SK-N-SH treated with all-trans-retinoic acid at 6 μM for 48 hours (cell line): ENCODE results near the gene OVCH2.
"Not testable (repeated sequence)": the region's sequence is repeated elsewhere in the genome, so short reads cannot be mapped to it uniquely, and the experiment has no call there.

ENCODE experiments used
- ATAC-seq: fragments of 200-7000 bp; cut with Tn5 transposase; 3 replicates; pipeline ENCODE4 v1.9.1; 2020; ENCODE audit warnings: mild to moderate bottlenecking, moderate library complexity
- ARNTL ChIP-seq: fragments of 450-650 bp; formaldehyde crosslinking; IDR thresholded peaks from 2 replicates; pipeline ENCODE4 v1.5.0; 2020; ENCODE audit warnings: low read depth, mild to moderate bottlenecking, moderate library complexity, borderline replicate concordance
- BACH2 ChIP-seq: fragments of 250-450 bp; sonication (Bioruptor Pico); IDR thresholded peaks from 2 replicates; pipeline ENCODE4 v1.9.0; 2021; ENCODE audit warnings: mild to moderate bottlenecking, borderline replicate concordance
- CREB5 ChIP-seq: fragments of 250-450 bp; sonication (Bioruptor Pico); IDR thresholded peaks from 2 replicates; pipeline ENCODE4 v1.5.1; 2020; ENCODE audit warnings: low read depth, mild to moderate bottlenecking, moderate library complexity
- ESRRG ChIP-seq: fragments of 250-450 bp; sonication (Bioruptor Pico); IDR thresholded peaks from 2 replicates; pipeline ENCODE4 v1.6.1; 2021; ENCODE audit warnings: mild to moderate bottlenecking
- GLIS3 ChIP-seq: fragments of 250-450 bp; sonication (Bioruptor Pico); IDR thresholded peaks from 2 replicates; pipeline ENCODE4 v1.5.0; 2020; ENCODE audit warnings: mild to moderate bottlenecking, moderate library complexity
- ISL1 ChIP-seq: fragments of 250-450 bp; sonication (Bioruptor Pico); IDR thresholded peaks from 2 replicates; pipeline ENCODE4 v2.1.2; 2022; ENCODE audit warnings: mild to moderate bottlenecking, moderate library complexity
- OSR1 ChIP-seq: fragments of 250-450 bp; sonication (Bioruptor Pico); IDR thresholded peaks from 2 replicates; pipeline ENCODE4 v1.8.0; 2022; ENCODE audit warnings: moderate library complexity, mild to moderate bottlenecking, inconsistent platforms
- PPARA ChIP-seq: fragments of 250-450 bp; sonication (Bioruptor Pico); IDR thresholded peaks from 2 replicates; pipeline ENCODE4 v1.5.0; 2020; ENCODE audit warnings: mild to moderate bottlenecking, borderline replicate concordance
- SNAI2 ChIP-seq: fragments of 250-450 bp; sonication (Bioruptor Pico); IDR thresholded peaks from 2 replicates; pipeline ENCODE4 v1.5.0; 2020; ENCODE audit warnings: mild to moderate bottlenecking, moderate library complexity
- TCF4 ChIP-seq: fragments of 250-450 bp; sonication (Bioruptor Pico); IDR thresholded peaks from 2 replicates; pipeline ENCODE4 v1.8.0; 2021; ENCODE audit warnings: mild to moderate bottlenecking, moderate library complexity, borderline replicate concordance
- TOX ChIP-seq: fragments of 250-450 bp; sonication (Bioruptor Pico); IDR thresholded peaks from 2 replicates; pipeline ENCODE4 v1.8.0; 2021; ENCODE audit warnings: mild to moderate bottlenecking, moderate library complexity, borderline replicate concordance
- ZC3H10 ChIP-seq: fragments of 250-450 bp; sonication (Bioruptor Pico); IDR thresholded peaks from 2 replicates; pipeline ENCODE4 v1.5.1; 2021; ENCODE audit warnings: mild to moderate bottlenecking, moderate library complexity
- ZFP3 ChIP-seq: fragments of 250-450 bp; sonication (Bioruptor Pico); IDR thresholded peaks from 2 replicates; pipeline ENCODE4 v1.5.0; 2020; ENCODE audit warnings: mild to moderate bottlenecking, moderate library complexity
- ZFP30 ChIP-seq: fragments of 450-650 bp; formaldehyde crosslinking; IDR thresholded peaks from 2 replicates; pipeline ENCODE4 v1.5.0; 2022; ENCODE audit warnings: mild to moderate bottlenecking, moderate library complexity
- ZNF565 ChIP-seq: fragments of 450-650 bp; formaldehyde crosslinking; conservative IDR thresholded peaks from 2 replicates; pipeline ENCODE4 v1.5.0; 2020; ENCODE audit warnings: low read depth, mild to moderate bottlenecking, moderate library complexity
- ZNF70 ChIP-seq: fragments of 450-650 bp; formaldehyde crosslinking; IDR thresholded peaks from 2 replicates; pipeline ENCODE4 v1.5.0; 2020; ENCODE audit warnings: mild to moderate bottlenecking, moderate library complexity
- ZNF8 ChIP-seq: fragments of 450-650 bp; formaldehyde crosslinking; IDR thresholded peaks from 2 replicates; pipeline ENCODE4 v1.5.0; 2020; ENCODE audit warnings: mild to moderate bottlenecking, moderate library complexity
- TF ChIP-seq, protein P1 (sequence below): fragments of 250-450 bp; sonication (Bioruptor Pico); IDR thresholded peaks from 2 replicates; pipeline ENCODE4 v1.8.0; 2020; ENCODE audit warnings: mild to moderate bottlenecking, moderate library complexity, borderline replicate concordance
- TF ChIP-seq, protein P2 (sequence below): fragments of 250-450 bp; sonication (Bioruptor Pico); IDR thresholded peaks from 2 replicates; pipeline ENCODE4 v1.5.0; 2020; ENCODE audit warnings: mild to moderate bottlenecking, moderate library complexity
- TF ChIP-seq, protein P3 (sequence below): fragments of 250-450 bp; sonication (Bioruptor Pico); IDR thresholded peaks from 2 replicates; pipeline ENCODE4 v1.5.1; 2021; ENCODE audit warnings: mild to moderate bottlenecking, moderate library complexity
- TF ChIP-seq, protein P4 (sequence below): fragments of 250-450 bp; sonication (Bioruptor Pico); IDR thresholded peaks from 2 replicates; pipeline ENCODE4 v1.8.0; 2021; ENCODE audit warnings: low read depth, mild to moderate bottlenecking, moderate library complexity, borderline replicate concordance

OVCH2 gene

DNA sequence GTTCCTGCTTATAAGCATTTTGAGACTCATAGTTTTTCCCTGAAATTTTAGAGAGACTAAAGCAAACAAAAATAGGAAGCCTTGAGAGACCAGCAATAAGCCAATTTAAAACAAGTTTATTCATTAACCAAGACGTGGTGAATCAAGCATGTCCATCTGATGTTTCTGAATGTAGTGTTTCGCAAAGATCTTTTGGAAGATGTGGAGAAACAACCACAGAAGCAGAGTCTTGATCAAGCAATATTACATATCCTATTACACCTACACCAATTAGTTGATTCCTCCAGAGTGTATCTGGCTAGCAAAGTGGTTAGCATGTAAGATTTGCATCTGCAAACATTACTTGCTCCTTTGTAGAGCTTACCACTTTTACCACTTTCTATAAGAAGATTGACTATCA lies at the start of gene OVCH2:
OVCH2 (minus strand) TSS at position 101 of the 400 bp plus-strand sequence; CDS start at position 18, 83 bp downstream.
- no peak for ATAC-seq
- TF ChIP-seq, protein P1, sequence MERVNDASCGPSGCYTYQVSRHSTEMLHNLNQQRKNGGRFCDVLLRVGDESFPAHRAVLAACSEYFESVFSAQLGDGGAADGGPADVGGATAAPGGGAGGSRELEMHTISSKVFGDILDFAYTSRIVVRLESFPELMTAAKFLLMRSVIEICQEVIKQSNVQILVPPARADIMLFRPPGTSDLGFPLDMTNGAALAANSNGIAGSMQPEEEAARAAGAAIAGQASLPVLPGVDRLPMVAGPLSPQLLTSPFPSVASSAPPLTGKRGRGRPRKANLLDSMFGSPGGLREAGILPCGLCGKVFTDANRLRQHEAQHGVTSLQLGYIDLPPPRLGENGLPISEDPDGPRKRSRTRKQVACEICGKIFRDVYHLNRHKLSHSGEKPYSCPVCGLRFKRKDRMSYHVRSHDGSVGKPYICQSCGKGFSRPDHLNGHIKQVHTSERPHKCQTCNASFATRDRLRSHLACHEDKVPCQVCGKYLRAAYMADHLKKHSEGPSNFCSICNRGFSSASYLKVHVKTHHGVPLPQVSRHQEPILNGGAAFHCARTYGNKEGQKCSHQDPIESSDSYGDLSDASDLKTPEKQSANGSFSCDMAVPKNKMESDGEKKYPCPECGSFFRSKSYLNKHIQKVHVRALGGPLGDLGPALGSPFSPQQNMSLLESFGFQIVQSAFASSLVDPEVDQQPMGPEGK (CRISPR knock-in tag): no peak
- TF ChIP-seq TCF4 (CRISPR knock-in tag) (no peak), ISL1 (CRISPR knock-in tag) (no peak), ARNTL (CRISPR knock-in tag) (no peak), OSR1 (CRISPR knock-in tag) (no peak), TOX (CRISPR knock-in tag) (no peak), ESRRG (no peak), BACH2 (CRISPR knock-in tag) (no peak), SNAI2 (no peak), ZFP3 (no peak), ZNF565 (no peak), ZC3H10 (CRISPR knock-in tag) (no peak), PPARA (CRISPR knock-in tag) (no peak), ZFP30 (CRISPR knock-in tag) (no peak), ZNF70 (no peak), GLIS3 (CRISPR knock-in tag) (no peak)
- TF ChIP-seq, protein P2, sequence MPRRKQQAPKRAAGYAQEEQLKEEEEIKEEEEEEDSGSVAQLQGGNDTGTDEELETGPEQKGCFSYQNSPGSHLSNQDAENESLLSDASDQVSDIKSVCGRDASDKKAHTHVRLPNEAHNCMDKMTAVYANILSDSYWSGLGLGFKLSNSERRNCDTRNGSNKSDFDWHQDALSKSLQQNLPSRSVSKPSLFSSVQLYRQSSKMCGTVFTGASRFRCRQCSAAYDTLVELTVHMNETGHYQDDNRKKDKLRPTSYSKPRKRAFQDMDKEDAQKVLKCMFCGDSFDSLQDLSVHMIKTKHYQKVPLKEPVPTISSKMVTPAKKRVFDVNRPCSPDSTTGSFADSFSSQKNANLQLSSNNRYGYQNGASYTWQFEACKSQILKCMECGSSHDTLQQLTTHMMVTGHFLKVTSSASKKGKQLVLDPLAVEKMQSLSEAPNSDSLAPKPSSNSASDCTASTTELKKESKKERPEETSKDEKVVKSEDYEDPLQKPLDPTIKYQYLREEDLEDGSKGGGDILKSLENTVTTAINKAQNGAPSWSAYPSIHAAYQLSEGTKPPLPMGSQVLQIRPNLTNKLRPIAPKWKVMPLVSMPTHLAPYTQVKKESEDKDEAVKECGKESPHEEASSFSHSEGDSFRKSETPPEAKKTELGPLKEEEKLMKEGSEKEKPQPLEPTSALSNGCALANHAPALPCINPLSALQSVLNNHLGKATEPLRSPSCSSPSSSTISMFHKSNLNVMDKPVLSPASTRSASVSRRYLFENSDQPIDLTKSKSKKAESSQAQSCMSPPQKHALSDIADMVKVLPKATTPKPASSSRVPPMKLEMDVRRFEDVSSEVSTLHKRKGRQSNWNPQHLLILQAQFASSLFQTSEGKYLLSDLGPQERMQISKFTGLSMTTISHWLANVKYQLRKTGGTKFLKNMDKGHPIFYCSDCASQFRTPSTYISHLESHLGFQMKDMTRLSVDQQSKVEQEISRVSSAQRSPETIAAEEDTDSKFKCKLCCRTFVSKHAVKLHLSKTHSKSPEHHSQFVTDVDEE (CRISPR knock-in tag): no peak
- TF ChIP-seq, protein P3, sequence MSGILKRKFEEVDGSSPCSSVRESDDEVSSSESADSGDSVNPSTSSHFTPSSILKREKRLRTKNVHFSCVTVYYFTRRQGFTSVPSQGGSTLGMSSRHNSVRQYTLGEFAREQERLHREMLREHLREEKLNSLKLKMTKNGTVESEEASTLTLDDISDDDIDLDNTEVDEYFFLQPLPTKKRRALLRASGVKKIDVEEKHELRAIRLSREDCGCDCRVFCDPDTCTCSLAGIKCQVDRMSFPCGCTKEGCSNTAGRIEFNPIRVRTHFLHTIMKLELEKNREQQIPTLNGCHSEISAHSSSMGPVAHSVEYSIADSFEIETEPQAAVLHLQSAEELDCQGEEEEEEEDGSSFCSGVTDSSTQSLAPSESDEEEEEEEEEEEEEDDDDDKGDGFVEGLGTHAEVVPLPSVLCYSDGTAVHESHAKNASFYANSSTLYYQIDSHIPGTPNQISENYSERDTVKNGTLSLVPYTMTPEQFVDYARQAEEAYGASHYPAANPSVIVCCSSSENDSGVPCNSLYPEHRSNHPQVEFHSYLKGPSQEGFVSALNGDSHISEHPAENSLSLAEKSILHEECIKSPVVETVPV (CRISPR knock-in tag): no peak
- TF ChIP-seq, protein P4, sequence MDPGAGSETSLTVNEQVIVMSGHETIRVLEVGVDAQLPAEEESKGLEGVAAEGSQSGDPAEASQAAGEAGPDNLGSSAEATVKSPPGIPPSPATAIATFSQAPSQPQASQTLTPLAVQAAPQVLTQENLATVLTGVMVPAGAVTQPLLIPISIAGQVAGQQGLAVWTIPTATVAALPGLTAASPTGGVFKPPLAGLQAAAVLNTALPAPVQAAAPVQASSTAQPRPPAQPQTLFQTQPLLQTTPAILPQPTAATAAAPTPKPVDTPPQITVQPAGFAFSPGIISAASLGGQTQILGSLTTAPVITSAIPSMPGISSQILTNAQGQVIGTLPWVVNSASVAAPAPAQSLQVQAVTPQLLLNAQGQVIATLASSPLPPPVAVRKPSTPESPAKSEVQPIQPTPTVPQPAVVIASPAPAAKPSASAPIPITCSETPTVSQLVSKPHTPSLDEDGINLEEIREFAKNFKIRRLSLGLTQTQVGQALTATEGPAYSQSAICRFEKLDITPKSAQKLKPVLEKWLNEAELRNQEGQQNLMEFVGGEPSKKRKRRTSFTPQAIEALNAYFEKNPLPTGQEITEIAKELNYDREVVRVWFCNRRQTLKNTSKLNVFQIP (CRISPR knock-in tag): no peak
- TF ChIP-seq, all 23 proteins: peak for 0

GRCh38 chr11:7749456-7749855 lies 43.2 kb upstream of the OVCH2 start:
- TF ChIP-seq TCF4 (CRISPR knock-in tag): no peak
- no peak for ATAC-seq

GRCh38 chr11:7734767-7735166 lies 28.5 kb upstream of the OVCH2 start:
- not testable (repeated sequence) for ATAC-seq

DNA sequence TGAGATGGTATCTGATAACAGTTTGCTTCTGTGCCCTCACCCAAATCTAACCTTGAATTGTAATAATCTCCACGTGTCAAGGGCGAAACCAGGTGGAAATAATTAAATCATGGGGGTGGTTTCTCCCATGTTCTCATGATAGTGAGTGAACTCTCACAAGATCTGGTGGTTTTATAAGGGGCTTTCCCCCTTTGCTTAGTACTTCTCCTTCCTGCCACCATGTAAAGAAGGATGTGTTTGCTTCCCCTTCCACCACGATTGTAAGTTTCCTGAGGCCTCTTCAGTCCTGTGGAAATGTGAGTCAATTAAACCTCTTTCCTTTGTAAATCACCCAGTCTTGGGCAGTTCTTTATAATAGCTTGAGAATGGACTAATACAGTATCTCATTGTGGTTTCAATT lies 8.5 kb upstream of the OVCH2 start:
- ATAC-seq: no peak
- TF ChIP-seq GLIS3 (CRISPR knock-in tag) (no peak), ZNF8 (CRISPR knock-in tag) (no peak), CREB5 (CRISPR knock-in tag) (no peak)
